ENCODE data around the gene RNF224. TPM values are rescaled to one million over a fixed set of nuclear protein-coding genes. Genes with fewer than 3 reads are reported as not detected.
A peak's percentile ranks its signal among the peaks of the same experiment; 100 is the strongest.

Gene RNF224
- total RNA-seq, 6 experiments from 2014 or later = not detected

- TF ChIP-seq CTCF (IDR thresholded peaks at IDR 0.05) = no peak
- TF ChIP-seq POLR2A (IDR thresholded peaks at IDR 0.05) = no peak
- H3K27me3 ChIP-seq = no peaks in the 10 kb centered on the region
- no peaks in the 10 kb centered on the region for H3K9me3 ChIP-seq
- no peaks in the 10 kb centered on the region for H3K4me1 ChIP-seq
- intact Hi-C loops (cut with DNase I) = no loop called here
- no peaks in the 10 kb centered on the region for H3K36me3 ChIP-seq
- no peak overlapping the region for H3K4me3 ChIP-seq
- ATAC-seq (no peak), DNase-seq (no peak)
- no peak overlapping the region for H3K27ac ChIP-seq
- WGBS (ENCODE audit: insufficient coverage, low coverage, low lambda C conversion rate, missing lambda C conversion rate) = 80% methylated on average over 1 of the region's 19 CpGs
Observed at GRCh38 chr9:137214620-137215019, 12.7 kb upstream of the RNF224 start.

DNA sequence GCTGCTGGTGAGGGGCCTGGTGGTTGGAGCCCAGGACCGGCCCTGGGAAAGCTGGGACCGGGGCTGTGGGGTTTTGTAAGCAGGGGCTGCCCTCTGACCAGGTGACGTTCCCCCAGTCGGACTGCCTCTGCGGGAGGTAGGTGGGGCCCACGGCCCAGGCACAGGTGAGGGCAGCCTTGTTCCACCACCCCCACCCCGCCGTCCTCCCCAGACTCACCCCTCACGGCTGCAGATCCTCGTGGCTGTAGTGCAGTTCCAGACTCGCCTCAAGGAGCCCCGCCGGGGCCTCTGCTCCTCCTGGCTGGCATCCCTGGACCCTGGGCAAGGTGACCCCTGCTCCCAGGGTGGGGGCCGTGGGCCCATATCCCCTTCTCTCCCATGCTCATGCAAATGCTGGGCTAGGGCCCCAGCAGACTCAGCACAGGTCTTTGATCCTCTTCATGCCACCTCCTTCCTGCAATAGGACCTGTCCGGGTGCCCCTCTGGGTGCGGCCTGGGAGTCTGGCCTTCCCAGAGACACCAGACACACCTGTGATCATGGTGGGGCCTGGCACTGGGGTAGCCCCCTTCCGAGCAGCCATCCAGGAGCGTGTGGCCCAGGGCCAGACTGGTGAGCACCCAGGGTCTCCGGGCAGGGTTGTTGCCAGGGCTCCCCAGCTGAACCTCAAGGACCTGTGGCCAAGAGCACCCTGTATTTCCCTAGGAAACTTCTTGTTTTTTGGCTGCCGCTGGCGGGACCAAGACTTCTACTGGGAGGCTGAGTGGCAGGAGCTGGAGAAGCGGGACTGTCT is 11.9 kb upstream of the RNF224 start:
- H3K4me1 ChIP-seq = no peaks in the 10 kb centered on the region
- no peaks in the 10 kb centered on the region for H3K27me3 ChIP-seq
- no peaks in the 10 kb centered on the region for H3K9me3 ChIP-seq
- TF ChIP-seq CTCF (IDR thresholded peaks at IDR 0.05) = no peak
- TF ChIP-seq POLR2A (IDR thresholded peaks at IDR 0.05) = no peak
- intact Hi-C loops (cut with DNase I) = no loop called here
- H3K36me3 ChIP-seq = no peaks in the 10 kb centered on the region
- H3K27ac ChIP-seq = no peak overlapping the region
- WGBS (ENCODE audit: insufficient coverage, low coverage, low lambda C conversion rate, missing lambda C conversion rate) = no CpG with 5 or more reads among the region's 22 CpGs
- DNase-seq (no peak), ATAC-seq (no peak)
- H3K4me3 ChIP-seq = no peak overlapping the region

- peaks cover 0 to under 1% (median 0%) of the 10 kb centered on the region in 4 donors for H3K4me1 ChIP-seq
- no peaks in the 10 kb centered on the region for H3K27me3 ChIP-seq
- WGBS (ENCODE audit: insufficient coverage, low coverage, low lambda C conversion rate, missing lambda C conversion rate) = no CpG with 5 or more reads among the region's 30 CpGs
- intact Hi-C loops (cut with DNase I) = no loop called here
- DNase-seq = no peak
- H3K27ac ChIP-seq = no peak overlapping the region
- H3K9me3 ChIP-seq = no peaks in the 10 kb centered on the region
- ATAC-seq = no peak
- H3K36me3 ChIP-seq = no peaks in the 10 kb centered on the region
- no peak for TF ChIP-seq POLR2A (IDR thresholded peaks at IDR 0.05)
- TF ChIP-seq CTCF (IDR thresholded peaks at IDR 0.05) = no peak
- no peak overlapping the region for H3K4me3 ChIP-seq
Observed at GRCh38 chr9:137216188-137216965, 10.9 kb upstream of the RNF224 start.

DNA sequence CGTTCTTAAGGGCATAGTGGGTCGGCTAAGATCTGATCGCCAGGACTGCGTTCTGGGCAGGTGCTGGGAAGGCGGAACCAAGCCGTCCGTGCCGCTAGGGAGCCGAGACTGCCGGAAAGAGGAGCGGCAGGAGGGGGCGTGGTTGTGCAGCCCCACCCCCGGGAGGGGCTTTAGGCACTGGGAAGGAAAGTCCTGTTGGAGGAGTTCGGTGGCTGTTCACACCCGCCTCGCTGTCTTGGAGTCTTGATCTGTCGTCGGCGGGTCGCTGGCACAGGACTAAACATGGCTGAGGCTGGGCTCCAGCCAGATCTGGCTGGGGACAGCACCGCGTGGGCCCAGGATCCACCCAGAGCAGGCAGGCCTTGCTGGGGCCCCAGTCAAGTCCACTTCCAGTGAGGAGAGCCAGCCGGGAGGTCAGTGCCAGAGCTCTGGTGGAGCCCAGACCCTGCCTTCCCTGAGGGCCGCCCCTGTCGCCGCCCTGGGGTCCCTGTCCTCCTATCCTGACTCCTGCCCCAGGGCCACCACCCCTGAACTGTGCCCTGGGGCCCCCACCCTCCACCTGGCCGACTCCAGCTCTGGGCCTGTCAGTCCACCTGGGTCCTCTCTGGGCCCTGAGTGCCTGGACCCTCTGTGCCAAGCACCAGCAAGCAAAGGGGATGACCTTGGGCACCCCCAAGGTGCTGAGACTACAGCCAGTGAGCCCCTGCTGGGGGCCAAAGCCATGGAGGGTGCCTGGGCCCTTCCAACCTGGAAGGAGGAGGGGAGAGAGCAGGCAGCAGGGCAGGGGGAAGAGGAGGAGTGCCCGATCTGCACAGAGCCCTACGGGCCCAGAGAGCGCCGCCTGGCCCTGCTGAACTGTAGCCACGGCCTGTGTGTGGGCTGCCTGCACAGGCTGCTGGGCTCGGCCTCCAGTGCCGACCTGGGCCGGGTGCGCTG is 9.8 kb upstream of the RNF224 start:
- 77% methylated on average over 10 of the region's 36 CpGs for WGBS (ENCODE audit: insufficient coverage, low coverage, low lambda C conversion rate, missing lambda C conversion rate)
- Histone ChIP-seq H3K4me3 (peak overlapping the region in 2 of 3 donors; percentile 17 to 29), H3K27ac (no peak overlapping the region), H3K4me1 (peaks cover 0 to 5% (median 0%) of the 10 kb centered on the region in 4 donors), H3K36me3 (no peaks in the 10 kb centered on the region), H3K27me3 (no peaks in the 10 kb centered on the region), H3K9me3 (no peaks in the 10 kb centered on the region)
- DNase-seq = peak in 1 of 3 donors; percentile 70
- TF ChIP-seq POLR2A (IDR thresholded peaks at IDR 0.05) = no peak
- intact Hi-C loops (cut with DNase I) = no loop called here
- ATAC-seq = peak; percentile 29 to 61 (median 44)
